Smooth muscle cell (in vitro differentiated cells): ENCODE measurements around the gene NAA80. TPM values are rescaled to one million over a fixed set of nuclear protein-coding genes. Genes with fewer than 3 reads are reported as not detected.

ENCODE experiments used
- DNase-seq: peaks from one replicate; lab custom pipeline; 2025; ENCODE audit not compliant: unreplicated experiment; lab: John Stamatoyannopoulos, UW
- H2AFZ ChIP-seq: fragments of 200-600 bp; sonication (generic); 2 replicates; pipeline ENCODE4 v1.6.0; 2016; ENCODE audit warnings: antibody characterized with exemption, low read depth, mild to moderate bottlenecking
- H3F3A ChIP-seq: fragments of 200-600 bp; sonication (generic); 2 replicates; pipeline ENCODE4 v1.6.0; 2017; ENCODE audit warnings: antibody characterized with exemption, low read depth
- H3K27ac ChIP-seq: fragments of 200-600 bp; sonication (generic); 2 replicates; pipeline ENCODE4 v1.5.1; 2016; ENCODE audit warnings: low read depth, mild to moderate bottlenecking
- H3K27me3 ChIP-seq: fragments of 200-600 bp; sonication (generic); 2 replicates; pipeline ENCODE4 v1.6.1; 2016; ENCODE audit warnings: low read depth, mild to moderate bottlenecking
- H3K36me3 ChIP-seq: fragments of 200-600 bp; sonication (generic); 2 replicates; pipeline ENCODE4 v1.5.1; 2016; ENCODE audit warnings: low read depth
- H3K4me1 ChIP-seq: fragments of 200-600 bp; sonication (generic); 2 replicates; pipeline ENCODE4 v1.5.1; 2016; ENCODE audit warnings: low read depth
- H3K4me2 ChIP-seq: fragments of 200-600 bp; sonication (generic); 2 replicates; pipeline ENCODE4 v1.6.0; 2016; ENCODE audit warnings: mild to moderate bottlenecking
- H3K4me3 ChIP-seq: fragments of 200-600 bp; sonication (generic); 2 replicates; pipeline ENCODE4 v1.5.1; 2016; ENCODE audit warnings: mild to moderate bottlenecking
- H3K79me2 ChIP-seq: fragments of 200-600 bp; sonication (generic); 2 replicates; pipeline ENCODE4 v1.6.0; 2016; ENCODE audit warnings: low read depth, mild to moderate bottlenecking
- H3K9ac ChIP-seq: fragments of 200-600 bp; sonication (generic); 2 replicates; pipeline ENCODE4 v1.6.0; 2016; ENCODE audit warnings: low read depth
- H3K9me3 ChIP-seq: fragments of 200-600 bp; sonication (generic); replicated peaks from 2 replicates; pipeline ENCODE4 v1.5.1; 2016; ENCODE audit warnings: low read depth
- H4K20me1 ChIP-seq: fragments of 200-600 bp; sonication (generic); 2 replicates; pipeline ENCODE4 v1.6.0; 2016; ENCODE audit warnings: low read depth
- WGBS: methylation state at CpG from one replicate; pipeline ENCODE4 v1.1.7; 2016; ENCODE audit warnings: low lambda C conversion rate; 5-methylcytosine and 5-hydroxymethylcytosine counted together
- polyA plus RNA-seq: library from polyadenylated mRNA; unstranded; fragments of >200 nt; fragmentation: Nextera tagmentation; extraction: Ambion mirVana; gene quantifications from 2 replicates; pipeline ENCODE4 v1.2.1, GENCODE V29; 2016
- total RNA-seq: library from RNA; depleted of rRNA; stranded (reverse); fragments of >200 nt; gene quantifications from 2 replicates; pipeline ENCODE4 v1.2.3, GENCODE V29; 2014
- TF ChIP-seq, protein P1 (sequence below): fragments of 200-600 bp; sonication (generic); IDR thresholded peaks from 2 replicates; pipeline ENCODE4 v1.5.1; 2017; ENCODE audit warnings: borderline replicate concordance, mild to moderate bottlenecking, antibody characterized with exemption; ENCODE audit not compliant: insufficient read depth, poor library complexity, severe bottlenecking

Gene NAA80
- total and polyA plus RNA-seq, 2 experiments from 2014 or later, result 13.0 to 21.9 TPM

GRCh38 chr3:50269460-50269859 lies 29.7 kb downstream of the NAA80 start:
- Histone ChIP-seq H2AFZ (no peak overlapping the region), H3K27ac (peak overlapping the region; percentile 67), H3K36me3 (no peaks in the 10 kb centered on the region), H3K4me1 (peaks cover 43% of the 10 kb centered on the region), H3K27me3 (peaks cover 15% of the 10 kb centered on the region), H3K79me2 (no peaks in the 10 kb centered on the region), H3F3A (peaks cover 15% of the 10 kb centered on the region), H3K4me3 (peak overlapping the region; percentile 27), H3K9me3 (no peaks in the 10 kb centered on the region), H4K20me1 (peaks cover under 1% of the 10 kb centered on the region), H3K4me2 (peak overlapping the region; percentile 75), H3K9ac (peak overlapping the region; percentile 48)
- WGBS, result 86% methylated on average over 4 of the region's 4 CpGs
- DNase-seq, result no peak
- TF ChIP-seq, protein P1, sequence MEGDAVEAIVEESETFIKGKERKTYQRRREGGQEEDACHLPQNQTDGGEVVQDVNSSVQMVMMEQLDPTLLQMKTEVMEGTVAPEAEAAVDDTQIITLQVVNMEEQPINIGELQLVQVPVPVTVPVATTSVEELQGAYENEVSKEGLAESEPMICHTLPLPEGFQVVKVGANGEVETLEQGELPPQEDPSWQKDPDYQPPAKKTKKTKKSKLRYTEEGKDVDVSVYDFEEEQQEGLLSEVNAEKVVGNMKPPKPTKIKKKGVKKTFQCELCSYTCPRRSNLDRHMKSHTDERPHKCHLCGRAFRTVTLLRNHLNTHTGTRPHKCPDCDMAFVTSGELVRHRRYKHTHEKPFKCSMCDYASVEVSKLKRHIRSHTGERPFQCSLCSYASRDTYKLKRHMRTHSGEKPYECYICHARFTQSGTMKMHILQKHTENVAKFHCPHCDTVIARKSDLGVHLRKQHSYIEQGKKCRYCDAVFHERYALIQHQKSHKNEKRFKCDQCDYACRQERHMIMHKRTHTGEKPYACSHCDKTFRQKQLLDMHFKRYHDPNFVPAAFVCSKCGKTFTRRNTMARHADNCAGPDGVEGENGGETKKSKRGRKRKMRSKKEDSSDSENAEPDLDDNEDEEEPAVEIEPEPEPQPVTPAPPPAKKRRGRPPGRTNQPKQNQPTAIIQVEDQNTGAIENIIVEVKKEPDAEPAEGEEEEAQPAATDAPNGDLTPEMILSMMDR, result no peak

GRCh38 chr3:50268703-50269451 lies 30.3 kb downstream of the NAA80 start, which contains the start of gene SEMA3B:
Gene SEMA3B (plus strand): TSS chr3:50269147. CDS start chr3:50269241, 94 bp downstream.
- Histone ChIP-seq H3K36me3 (no peaks in the 10 kb centered on the region), H2AFZ (no peak within 1 kb of the TSS), H3K4me1 (peaks cover 49% of the 10 kb centered on the region), H3K4me3 (peak within 1 kb of the TSS; percentile 27), H3K4me2 (peak within 1 kb of the TSS; percentile 94), H4K20me1 (no peaks in the 10 kb centered on the region), H3K27ac (peak within 1 kb of the TSS; percentile 67), H3K27me3 (peaks cover 9% of the 10 kb centered on the region), H3K9ac (peak within 1 kb of the TSS; percentile 48), H3K9me3 (no peaks in the 10 kb centered on the region), H3F3A (peaks cover 15% of the 10 kb centered on the region), H3K79me2 (no peaks in the 10 kb centered on the region)
- no peak for DNase-seq
- TF ChIP-seq, protein P1, result no peak
- 54% methylated on average over 21 of the region's 21 CpGs for WGBS

DNA sequence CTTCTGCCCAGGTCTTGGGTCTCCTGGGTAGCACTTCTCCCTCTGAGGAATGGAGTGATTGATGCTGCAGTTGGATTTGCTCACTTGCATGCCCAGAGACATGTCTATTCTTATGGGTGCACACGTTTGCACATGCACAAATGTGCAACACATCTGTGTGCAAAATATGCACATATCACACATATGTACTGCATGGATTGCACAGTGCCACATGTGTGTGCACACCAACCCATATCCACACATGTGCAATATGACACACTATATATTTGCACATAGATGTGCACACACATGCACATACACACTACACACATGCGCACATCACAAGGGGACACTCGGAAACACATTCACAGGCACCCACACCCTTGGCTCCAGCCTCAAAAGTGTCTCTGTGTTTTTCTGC lies 30.9 kb downstream of the NAA80 start:
- peaks cover 53% of the 10 kb centered on the region for H3K4me1 ChIP-seq
- peak overlapping the region; percentile 67 for H3K27ac ChIP-seq

More for the DNA sequence above, 30.9 kb downstream of the NAA80 start:
- no peaks in the 10 kb centered on the region for H3K79me2 ChIP-seq
- peaks cover 3% of the 10 kb centered on the region for H3K27me3 ChIP-seq
- peak overlapping the region; percentile 94 for H3K4me2 ChIP-seq
- H3F3A ChIP-seq, result peaks cover 19% of the 10 kb centered on the region
- 85% methylated on average over 3 of the region's 3 CpGs for WGBS
- H3K36me3 ChIP-seq, result no peaks in the 10 kb centered on the region
- H3K9ac ChIP-seq, result no peak overlapping the region
- H4K20me1 ChIP-seq, result no peaks in the 10 kb centered on the region
- DNase-seq, result no peak
- TF ChIP-seq, protein P1, result no peak
- H3K4me3 ChIP-seq, result no peak overlapping the region
- H2AFZ ChIP-seq, result no peak overlapping the region
- no peaks in the 10 kb centered on the region for H3K9me3 ChIP-seq
